Vagina (tissue), 2 donors: Measurements from ENCODE around the gene YLPM1.

Experiments used
- CTCF ChIP-seq, 3 experiments: fragments of 450-650 bp in 2 of 3; fragments of 200-600 bp in 1 of 3; sonication (generic) in 1 of 3; IDR thresholded peaks; one replicate each; pipeline ENCODE4 v1.5.1; 2017 to 2019; ENCODE audit warnings: antibody characterized with exemption in 3 of 3, mild to moderate bottlenecking in 2 of 3, moderate library complexity in 2 of 3
- POLR2A ChIP-seq, 2 donors: fragments of 450-650 bp; IDR thresholded peaks; one replicate each; pipeline ENCODE4 v1.6.1; 2017; ENCODE audit warnings: antibody characterized with exemption in 2 of 2, mild to moderate bottlenecking in 2 of 2, moderate library complexity in 2 of 2
- POLR2AphosphoS5 ChIP-seq, 2 donors: sonication (generic); formaldehyde crosslinking; IDR thresholded peaks; one replicate each; pipeline ENCODE4 v1.9.0; 2017; ENCODE audit warnings: antibody characterized with exemption in 2 of 2, mild to moderate bottlenecking in 2 of 2, low read depth in 1 of 2; ENCODE audit not compliant: insufficient read depth in 1 of 2

- TF ChIP-seq CTCF (IDR thresholded peaks at IDR 0.05) (no peak), POLR2AphosphoS5 (IDR thresholded peaks at IDR 0.05; ENCODE audit: insufficient read depth in 1 of 2, low read depth in 1 of 2) (no peak), POLR2A (IDR thresholded peaks at IDR 0.05) (no peak)
Measured at GRCh38 chr14:74737753-74738325, 25.3 kb upstream of the YLPM1 start.
